GM18907 (cell line): ENCODE measurements around the gene DNAI1.
"Not testable (repeated sequence)": the region's sequence is repeated elsewhere in the genome, so short reads cannot be mapped to it uniquely, and the experiment has no call there.

Experiments
- ATAC-seq: cut with Tn5 transposase; IDR thresholded peaks from one replicate; pipeline ENCODE4 v1.9.1; 2021; ENCODE audit warnings: mild to moderate bottlenecking, moderate library complexity; ENCODE audit not compliant: unreplicated experiment

DNAI1 gene

DNA sequence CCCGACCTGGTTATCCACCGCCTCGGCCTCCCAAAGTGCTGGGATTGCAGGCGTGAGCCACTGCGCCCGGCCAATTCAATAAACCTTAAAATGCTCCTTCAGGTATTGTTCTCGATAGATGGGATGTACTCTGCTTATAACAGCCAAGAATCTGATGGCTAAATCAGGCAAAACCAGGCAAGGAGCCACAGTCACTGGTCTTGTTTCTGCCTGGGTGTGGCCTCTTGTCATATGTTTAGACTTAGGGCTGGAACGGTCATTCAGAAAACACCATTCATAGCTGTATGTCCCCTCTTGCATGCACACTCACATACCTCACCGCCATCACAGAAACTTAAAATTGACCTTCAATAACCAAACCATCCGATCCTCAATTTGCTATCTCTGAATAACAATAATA, 8.0 kb upstream of the DNAI1 start:
- no peak for ATAC-seq

DNA sequence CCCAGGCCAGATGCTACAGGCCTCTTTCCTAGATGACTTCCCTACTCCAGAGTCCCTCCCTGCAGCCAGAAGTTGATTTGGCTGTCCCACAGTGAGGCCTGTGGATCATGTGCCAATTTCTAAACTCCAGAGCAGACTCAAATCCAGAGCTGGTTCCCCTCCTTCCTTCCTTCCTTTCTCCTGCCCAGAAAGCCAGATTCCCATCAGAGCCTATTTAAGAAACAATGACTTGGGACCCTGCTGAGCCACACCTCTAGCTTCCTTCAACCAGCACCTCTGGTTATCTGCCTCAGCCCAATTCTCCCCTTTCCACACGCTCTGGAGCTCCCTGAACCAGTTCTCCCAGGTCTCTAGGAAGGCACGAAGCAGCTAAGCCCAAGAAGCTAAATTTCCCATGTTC, 7.5 kb upstream of the DNAI1 start:
- no peak for ATAC-seq

GRCh38 chr9:34451545-34451944, 7.1 kb upstream of the DNAI1 start:
- ATAC-seq, result peak; percentile 66

DNA sequence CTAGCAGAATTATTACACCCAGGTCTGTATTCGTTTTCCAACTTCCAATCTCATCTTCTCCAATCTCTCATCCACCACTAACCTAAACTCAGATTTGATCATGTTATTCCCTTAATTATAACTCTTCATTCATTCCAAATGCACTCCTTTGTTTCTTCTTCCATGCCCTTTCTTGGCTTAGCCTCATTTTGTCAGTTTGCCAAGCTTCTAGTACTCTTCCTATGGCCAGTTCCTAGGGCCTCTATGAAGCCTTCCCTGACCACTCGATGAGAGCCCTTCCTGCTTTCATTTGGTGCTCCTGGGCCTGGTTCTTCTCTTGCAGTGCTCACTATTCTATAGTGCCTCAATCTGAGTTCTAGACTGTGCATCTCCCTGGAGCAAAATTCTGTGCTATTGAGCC, 6.0 kb upstream of the DNAI1 start:
- no peak for ATAC-seq

DNA sequence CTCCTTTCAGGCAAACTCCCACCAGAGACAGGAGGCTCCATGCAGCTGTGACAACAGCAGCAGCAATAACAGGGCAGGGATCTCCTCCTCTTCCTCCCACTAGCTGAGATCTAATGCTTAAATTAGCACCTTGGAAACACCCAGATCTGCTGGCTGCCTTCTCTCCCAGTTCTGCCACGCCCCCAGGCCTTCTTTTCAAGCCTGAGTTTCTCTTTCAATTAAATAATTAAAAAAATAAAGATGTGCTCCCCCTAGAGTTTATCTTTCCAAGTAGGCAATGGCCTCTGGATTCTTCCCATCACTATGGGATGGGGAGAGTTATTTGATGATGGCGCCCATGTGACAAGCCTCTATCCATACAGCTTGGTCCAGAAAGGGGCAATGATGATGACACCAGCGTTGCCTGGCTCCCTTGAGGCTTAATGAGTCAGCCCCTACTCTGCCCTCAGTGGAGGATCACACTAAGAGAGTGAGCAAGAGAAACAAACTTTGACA, 4.0 kb upstream of the DNAI1 start:
- ATAC-seq, result no peak

GRCh38 chr9:34456151-34456550, 2.5 kb upstream of the DNAI1 start:
- no peak for ATAC-seq

DNA sequence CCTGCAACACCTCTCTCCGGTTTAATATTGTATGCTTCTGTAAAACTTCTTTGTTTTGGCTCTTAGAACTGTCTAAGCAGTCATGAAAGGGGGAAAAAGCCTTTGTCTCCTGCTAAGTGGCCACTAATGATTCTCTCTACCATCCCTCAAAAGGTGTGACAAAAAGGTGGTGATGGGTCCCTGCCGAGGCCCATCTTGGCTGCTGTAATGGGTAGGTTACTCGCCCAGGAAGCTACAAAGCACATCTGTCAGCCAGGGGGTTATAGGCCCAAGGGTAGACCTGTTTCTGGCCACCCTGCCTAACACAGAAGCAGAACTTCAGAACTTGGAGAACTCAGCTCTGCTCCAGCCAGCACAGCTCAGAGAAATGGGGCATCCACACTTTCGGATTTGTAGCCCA, 1.9 kb upstream of the DNAI1 start:
- no peak for ATAC-seq

DNA sequence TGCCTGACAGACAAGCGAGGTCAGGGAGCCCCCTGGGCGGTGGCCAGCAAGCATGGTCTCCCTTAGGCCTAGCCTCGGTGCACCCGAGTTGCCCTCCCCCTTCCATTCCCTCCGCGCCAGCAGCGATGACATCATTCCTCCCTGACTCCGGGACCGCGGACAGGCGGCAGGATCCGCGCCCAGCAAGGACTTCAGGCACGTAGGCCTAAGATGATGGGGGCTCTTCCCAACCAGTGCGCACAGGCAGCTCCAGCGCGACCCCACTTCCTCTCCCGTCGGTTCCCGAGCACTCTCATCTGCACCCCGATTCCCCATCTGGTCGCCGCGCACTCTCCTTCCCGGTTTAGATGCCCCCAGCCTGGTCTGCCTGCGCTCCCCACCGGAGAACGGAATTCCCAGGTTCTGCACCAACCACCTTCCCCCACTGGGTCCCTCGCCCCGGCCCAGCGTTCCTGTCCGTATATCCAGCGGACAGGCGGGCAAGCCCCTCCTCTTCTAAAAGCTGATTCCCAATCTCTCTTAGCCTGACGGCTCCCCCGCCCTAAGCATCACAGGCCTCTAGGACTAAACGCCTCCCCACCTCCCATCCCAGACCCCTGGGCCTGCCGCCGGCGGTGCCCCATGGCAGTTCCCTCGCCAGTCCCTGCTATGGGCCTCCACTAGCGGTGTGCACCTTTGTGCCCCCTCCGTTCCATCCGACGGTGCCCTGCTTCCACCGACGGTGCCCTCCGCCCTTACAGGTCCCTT, 1.2 kb upstream of the DNAI1 start:
- ATAC-seq, result no peak

- ATAC-seq, result no peak
Observed at GRCh38 chr9:34458959-34459340, 345 bp downstream of the DNAI1 start.

GRCh38 chr9:34459356-34459755, 751 bp downstream of the DNAI1 start:
- ATAC-seq, result no peak

DNA sequence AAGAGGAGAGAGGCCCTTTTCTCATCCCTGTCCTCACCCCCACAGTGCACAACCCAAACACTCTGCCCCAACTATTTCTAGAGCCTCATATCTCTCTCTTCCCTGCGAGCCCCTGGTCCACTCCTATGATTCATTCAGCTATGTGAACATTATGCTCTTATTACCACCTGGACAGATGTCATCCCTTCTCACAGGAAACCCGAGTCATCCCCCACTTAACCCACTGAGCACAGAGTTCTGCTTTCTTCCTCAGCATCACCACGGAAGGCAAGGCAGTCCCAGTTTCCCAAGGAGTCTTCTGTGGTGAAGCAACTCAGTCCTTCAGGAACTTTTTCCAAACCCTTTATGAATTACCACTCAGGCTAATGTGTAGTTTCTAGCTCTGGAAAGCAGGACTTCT, 1.3 kb downstream of the DNAI1 start:
- no peak for ATAC-seq

GRCh38 chr9:34463098-34463900, 4.7 kb downstream of the DNAI1 start:
- no peak for ATAC-seq

DNA sequence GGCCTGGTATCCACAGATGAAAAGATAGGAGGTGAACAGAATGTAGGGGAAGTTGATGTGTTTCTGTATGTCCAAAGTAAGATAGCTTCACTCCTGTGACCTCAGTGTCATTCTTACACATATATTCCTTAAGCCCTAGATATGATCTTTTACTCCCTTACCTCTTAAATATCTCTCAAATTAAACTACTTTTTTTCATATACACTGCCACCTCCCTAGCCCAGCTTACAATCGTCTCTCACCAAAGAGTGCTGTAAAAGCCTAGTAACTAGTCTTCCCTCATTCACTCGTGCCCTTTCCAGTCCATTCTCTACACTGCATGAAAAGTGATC, 5.3 kb downstream of the DNAI1 start:
- no peak for ATAC-seq

GRCh38 chr9:34464571-34464970, 6.0 kb downstream of the DNAI1 start:
- ATAC-seq, result no peak

DNA sequence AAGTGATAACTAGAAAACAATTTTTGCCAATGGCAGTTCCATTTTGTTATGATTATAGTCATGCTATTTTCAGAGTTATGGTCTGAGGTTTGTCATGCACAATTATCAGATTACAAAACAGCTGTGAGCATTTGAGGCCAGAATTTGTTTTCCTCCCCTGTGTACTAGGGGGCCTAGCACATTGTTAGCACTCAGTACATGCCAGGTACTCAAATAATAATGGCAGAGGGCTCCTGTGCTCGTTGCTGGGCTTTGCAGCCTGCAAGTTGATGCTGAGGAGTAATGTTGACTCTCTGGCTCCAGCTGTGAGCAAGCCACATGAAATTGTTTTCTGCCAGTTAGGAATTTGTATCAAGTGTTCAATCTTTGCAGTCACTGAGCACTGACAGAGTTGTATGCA, 6.9 kb downstream of the DNAI1 start:
- ATAC-seq, result no peak

- no peak for ATAC-seq
Observed at GRCh38 chr9:34475097-34475496, 16.5 kb downstream of the DNAI1 start.

DNA sequence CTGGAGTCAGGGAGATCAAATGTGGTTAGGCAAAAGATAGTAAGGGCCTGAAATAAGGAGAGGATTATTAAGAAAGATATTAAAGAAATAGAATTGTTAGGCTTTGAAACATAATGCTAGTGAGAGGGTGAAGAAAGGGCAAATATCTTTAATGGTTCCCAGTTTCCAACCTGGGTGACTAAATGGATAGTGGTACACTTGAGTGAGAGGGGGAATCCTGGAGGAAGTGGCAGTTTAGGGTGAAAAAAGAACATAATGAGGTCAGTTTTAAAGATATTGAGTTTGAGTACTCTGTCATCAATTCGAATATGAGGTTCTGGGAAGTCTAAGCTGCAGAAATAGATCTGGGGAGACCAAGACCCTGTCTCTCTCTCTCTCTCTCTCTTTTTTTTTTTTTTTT, 18.9 kb downstream of the DNAI1 start:
- no peak for ATAC-seq

DNA sequence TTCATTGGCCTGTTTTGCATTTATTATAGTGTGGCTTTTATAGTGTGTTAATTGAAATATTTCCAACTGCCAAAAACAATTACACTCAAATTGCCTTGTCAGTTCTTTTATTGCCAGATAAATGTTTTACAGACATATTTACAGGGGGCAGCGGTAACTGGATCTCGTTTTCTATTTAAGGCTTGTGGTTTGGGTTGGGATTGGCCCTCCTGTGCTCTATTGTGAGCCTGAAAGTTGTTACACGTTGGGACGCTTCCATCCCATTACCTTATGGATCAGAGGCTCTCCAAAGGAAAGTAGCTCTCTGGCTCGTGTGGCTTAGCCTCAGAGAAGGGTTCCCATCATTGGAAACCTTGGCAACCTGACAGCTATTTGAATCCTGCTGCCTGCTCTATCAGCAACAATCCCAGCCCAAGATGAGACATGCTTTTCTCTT, 20.8 kb downstream of the DNAI1 start:
- ATAC-seq, result no peak

DNA sequence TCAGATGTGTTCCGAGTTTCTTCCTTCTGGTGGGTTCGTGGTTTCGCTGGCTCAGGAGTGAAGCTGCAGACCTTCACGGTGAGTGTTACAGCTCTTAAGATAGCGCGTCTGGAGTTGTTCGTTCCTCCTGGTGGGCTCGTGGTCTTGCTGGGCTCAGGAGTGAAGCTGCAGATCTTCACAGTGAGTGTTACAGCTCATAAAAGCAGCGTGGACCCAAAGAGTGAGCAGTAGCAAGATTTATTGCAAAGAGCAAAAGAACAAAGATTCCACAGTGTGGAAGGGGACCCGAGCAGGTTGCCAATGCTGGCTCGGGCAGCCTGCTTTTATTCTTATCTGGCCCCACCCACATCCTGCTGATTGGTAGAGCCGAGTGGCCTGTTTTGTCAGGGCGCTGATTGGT, 23.0 kb downstream of the DNAI1 start:
- not testable (repeated sequence) for ATAC-seq

DNA sequence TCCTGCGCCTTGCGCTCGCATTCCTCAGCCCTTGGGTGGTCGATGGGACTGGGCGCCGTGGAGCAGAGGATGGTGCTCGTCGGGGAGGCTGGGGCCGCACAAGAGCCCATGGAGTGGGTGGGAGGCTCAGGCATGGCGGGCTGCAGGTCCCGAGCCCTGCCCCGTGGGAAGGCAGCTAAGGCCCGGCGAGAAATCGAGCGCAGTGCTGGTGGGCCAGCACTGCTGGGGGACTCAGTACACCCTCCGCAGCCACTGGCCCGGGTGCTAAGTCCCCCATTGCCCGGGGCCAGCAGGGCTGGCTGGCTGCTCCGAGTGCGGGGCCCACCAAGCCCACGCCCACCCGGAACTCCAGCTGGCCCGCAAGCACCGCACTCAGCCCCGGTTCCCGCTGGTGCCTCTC, 24.1 kb downstream of the DNAI1 start:
- not testable (repeated sequence) for ATAC-seq

DNA sequence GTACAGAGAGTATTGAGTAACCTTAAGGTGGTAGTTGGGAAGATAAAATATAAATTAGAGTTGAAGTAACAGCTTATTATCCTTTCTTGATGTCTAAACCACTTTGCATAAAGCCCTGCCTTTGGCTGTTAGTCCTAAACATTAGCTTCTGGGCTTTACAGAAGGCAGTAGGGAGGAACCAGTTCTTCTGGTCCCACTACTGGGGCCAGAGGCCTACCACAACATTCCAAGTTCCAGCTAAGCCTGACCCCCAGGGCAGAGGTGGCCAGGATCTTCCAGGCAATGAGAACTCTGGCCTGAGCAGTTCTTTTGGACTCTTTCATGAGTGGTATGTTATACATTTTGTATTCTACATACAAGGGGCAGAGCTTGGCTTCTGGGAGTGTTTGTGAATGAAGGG, 26.1 kb downstream of the DNAI1 start:
- no peak for ATAC-seq

GRCh38 chr9:34485822-34486221, 27.2 kb downstream of the DNAI1 start:
- no peak for ATAC-seq
